ENCODE results near the gene SLC13A5. TPM values are rescaled to one million over a fixed set of nuclear protein-coding genes. Genes with fewer than 3 reads are reported as not detected.

The SLC13A5 gene
- total RNA-seq, 1 donor from 2014 or later, result 0.21 TPM

DNA sequence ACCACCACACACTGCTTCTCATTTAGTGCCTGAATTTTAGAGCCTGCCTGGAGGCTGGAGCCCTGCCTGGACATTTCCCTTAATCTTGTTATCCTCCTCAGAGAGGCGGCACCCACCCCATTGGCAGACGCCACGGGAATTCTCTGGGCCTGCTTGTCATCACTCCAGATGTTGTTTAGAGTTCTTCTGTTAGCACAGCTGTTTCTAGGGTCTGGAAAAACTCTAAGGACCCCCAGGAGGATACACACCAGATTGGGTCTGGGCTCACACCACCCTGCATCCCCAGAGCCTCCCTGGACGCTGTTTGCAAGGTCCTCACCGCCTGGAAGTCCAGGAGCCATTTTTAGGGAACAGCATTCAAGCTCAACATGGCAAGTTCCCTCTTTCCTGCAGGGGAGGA, 42.1 kb upstream of the SLC13A5 start:
- no peak for TF ChIP-seq CTCF (IDR thresholded peaks at IDR 0.05)
- H3K4me1 ChIP-seq, result peaks cover 4 to 30% of the 10 kb centered on the region in 2 donors

GRCh38 chr17:6753546-6753945, 40.4 kb upstream of the SLC13A5 start:
- H3K27ac ChIP-seq, result peak overlapping the region; percentile 82 to 85
- intact Hi-C loops (cut with DNase I), result loop anchor here (5.0 to 10.0 kb wide), 2 partner anchors 101 to 261 kb away; partner anchors contain the start of genes C17orf100, MED31 and RNASEK
- H3K27me3 ChIP-seq, result no peaks in the 10 kb centered on the region
- H3K36me3 ChIP-seq, result peaks cover 0 to 3% of the 10 kb centered on the region in 2 donors
- no peak overlapping the region for H3K4me3 ChIP-seq
- no peaks in the 10 kb centered on the region for H3K9me3 ChIP-seq
- no peak for DNase-seq (ENCODE audit: low spot score in 2 of 2)
- TF ChIP-seq CTCF (IDR thresholded peaks at IDR 0.05), result no peak
- H3K4me1 ChIP-seq, result peaks cover 4 to 30% of the 10 kb centered on the region in 2 donors

More for the DNA sequence above, 42.1 kb upstream of the SLC13A5 start:
- Histone ChIP-seq H3K9me3 (no peaks in the 10 kb centered on the region), H3K36me3 (peaks cover 9 to 18% of the 10 kb centered on the region in 2 donors), H3K4me3 (peak overlapping the region; percentile 44 to 63), H3K27ac (peak overlapping the region; percentile 74 to 79), H3K27me3 (no peaks in the 10 kb centered on the region)
- intact Hi-C loops (cut with DNase I), result loop anchor here (10.0 kb wide), 1 partner anchor 260 kb away; the partner anchor contains the start of gene RNASEK
- peak in 1 of 2 donors; percentile 72 for DNase-seq (ENCODE audit: low spot score in 2 of 2)

DNA sequence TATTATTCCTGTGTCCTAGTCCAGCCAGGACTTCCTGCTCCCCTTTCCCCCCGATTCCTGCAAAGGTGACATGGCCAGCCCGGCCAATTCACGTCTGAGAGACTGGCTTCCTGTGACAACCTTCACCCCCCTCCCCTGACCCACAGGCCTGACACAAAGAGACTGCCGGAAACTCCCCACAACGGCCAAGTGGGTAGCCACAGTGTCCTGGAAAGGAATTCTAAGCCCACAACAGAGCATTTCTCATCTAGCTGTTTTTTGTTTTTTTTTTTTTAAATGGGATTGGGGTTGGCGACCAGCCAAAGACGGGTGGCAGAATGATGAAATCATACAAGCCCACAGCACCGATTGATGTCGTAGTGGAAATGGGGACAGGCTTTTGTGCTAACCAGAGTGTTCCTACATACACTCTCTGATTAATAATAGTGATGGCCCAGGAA, 39.9 kb upstream of the SLC13A5 start:
- Histone ChIP-seq H3K27ac (peak overlapping the region; percentile 82 to 85), H3K27me3 (no peaks in the 10 kb centered on the region), H3K4me1 (peaks cover 4 to 30% of the 10 kb centered on the region in 2 donors), H3K9me3 (no peaks in the 10 kb centered on the region), H3K4me3 (peak overlapping the region in 1 of 2 donors; percentile 20), H3K36me3 (no peaks in the 10 kb centered on the region)
- DNase-seq (ENCODE audit: low spot score in 2 of 2), result peak in 1 of 2 donors; percentile 78
- intact Hi-C loops (cut with DNase I), result loop anchor here (5.0 to 10.0 kb wide), 2 partner anchors 101 to 262 kb away; partner anchors contain the start of genes C17orf100, MED31 and RNASEK
- no peak for TF ChIP-seq CTCF (IDR thresholded peaks at IDR 0.05)

DNA sequence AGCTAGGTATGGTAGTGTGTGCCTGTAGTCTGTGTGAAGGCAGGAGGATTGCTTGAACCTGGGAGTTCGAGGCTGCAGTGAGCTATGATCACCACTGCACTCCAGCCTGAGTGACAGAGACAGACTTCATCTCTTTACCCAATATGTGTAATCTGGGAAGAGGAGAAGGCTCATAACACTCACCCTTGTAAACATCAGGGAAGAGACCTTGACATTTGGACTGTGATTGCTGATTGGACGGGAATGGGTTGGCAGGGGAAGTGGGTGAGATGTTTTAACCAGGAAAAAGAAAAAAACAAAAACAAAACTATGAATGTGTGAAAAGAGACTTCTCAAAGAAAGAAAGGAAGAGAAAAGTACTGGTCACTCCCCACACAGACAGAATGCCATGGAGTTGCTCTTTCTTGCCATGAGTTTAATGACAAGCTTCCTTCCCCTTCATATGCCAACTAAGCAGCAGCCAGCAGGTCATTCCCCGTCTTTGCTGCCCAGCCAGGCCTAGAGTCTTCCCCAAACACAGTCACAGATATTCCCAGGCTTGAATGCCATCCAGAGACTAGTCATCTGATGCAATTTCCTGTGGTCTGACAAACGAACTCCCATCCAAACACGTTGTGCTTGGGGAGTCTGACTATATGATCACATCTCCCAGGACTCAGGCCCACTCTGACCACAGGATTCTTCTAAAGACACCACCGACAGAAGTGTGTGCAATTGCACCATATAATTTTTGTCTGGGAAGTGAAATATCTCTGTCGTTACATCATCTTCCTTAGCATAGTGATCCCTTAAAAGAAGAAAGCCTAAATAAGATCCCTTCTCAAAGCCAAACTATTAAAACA, 39.1 kb upstream of the SLC13A5 start:
- peaks cover 4 to 25% of the 10 kb centered on the region in 2 donors for H3K4me1 ChIP-seq
- H3K27ac ChIP-seq, result peak overlapping the region; percentile 82 to 85
- H3K4me3 ChIP-seq, result no peak overlapping the region
- intact Hi-C loops (cut with DNase I), result loop anchor here (5.0 to 10.0 kb wide), 2 partner anchors 100 to 263 kb away; partner anchors contain the start of genes C17orf100, MED31 and RNASEK
- no peaks in the 10 kb centered on the region for H3K27me3 ChIP-seq
- no peaks in the 10 kb centered on the region for H3K36me3 ChIP-seq
- no peaks in the 10 kb centered on the region for H3K9me3 ChIP-seq
- peak; percentile 31 to 85 for DNase-seq (ENCODE audit: low spot score in 2 of 2)
- TF ChIP-seq CTCF (IDR thresholded peaks at IDR 0.05), result no peak

GRCh38 chr17:6749519-6749918, 36.4 kb upstream of the SLC13A5 start:
- intact Hi-C loops (cut with DNase I), result no loop called here
- H3K36me3 ChIP-seq, result no peaks in the 10 kb centered on the region
- DNase-seq (ENCODE audit: low spot score in 2 of 2), result no peak

More at GRCh38 chr17:6749519-6749918, 36.4 kb upstream of the SLC13A5 start:
- Histone ChIP-seq H3K27ac (no peak overlapping the region), H3K9me3 (no peaks in the 10 kb centered on the region), H3K4me3 (no peak overlapping the region), H3K4me1 (peaks cover 4 to 20% of the 10 kb centered on the region in 2 donors), H3K27me3 (no peaks in the 10 kb centered on the region)
- no peak for TF ChIP-seq CTCF (IDR thresholded peaks at IDR 0.05)
